GM19193 (cell line): Measurements from ENCODE around the gene TUBB1.

ENCODE experiments used
- POLR2A ChIP-seq: IDR thresholded peaks from 4 replicates; pipeline ENCODE4 v1.6.1; 2011; ENCODE audit not compliant: insufficient read depth, insufficient read length; ENCODE audit errors: extremely low read depth

The TUBB1 gene

GRCh38 chr20:59019217-59019616, at the start of gene TUBB1:
Gene TUBB1, plus strand, starts transcription at chr20:59019429. Its CDS starts 94 bp downstream, at chr20:59019523.
- no peak for TF ChIP-seq POLR2A

DNA sequence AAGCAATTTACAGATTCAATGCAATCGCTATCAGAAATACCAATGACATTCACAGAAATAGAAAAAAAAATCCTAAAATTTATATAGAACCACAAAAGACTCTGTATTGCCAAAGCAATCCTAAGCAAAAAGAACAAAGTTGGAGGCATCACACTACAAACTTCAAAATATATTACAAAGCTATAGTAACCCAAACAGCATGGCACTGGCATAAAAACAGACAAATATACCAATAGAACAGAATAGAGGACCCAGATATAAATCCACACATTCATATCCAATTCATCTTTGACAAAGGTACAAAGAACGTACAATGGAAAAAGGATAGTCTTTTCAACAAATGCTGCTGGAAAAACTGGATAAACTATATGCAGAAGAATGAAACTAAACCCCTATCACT, 49.8 kb upstream of the TUBB1 start:
- no peak for TF ChIP-seq POLR2A

DNA sequence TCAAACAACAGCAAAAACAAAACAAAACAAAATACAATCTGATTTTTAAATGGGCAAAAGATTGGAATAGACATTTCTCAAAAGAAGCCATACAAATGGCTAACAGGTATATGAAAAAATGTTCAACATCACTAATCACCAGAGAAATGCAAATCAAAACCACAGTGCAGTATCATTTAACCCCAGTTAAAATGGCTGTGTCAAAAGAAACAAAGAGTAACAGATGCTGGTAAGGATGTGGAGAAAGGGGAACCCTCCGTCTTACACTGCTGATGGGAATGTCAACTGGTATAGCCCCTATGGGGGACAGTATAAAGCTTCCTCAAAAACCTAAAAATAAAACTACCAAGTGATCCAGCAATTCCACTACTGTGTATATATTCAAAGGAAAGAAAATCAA, 49.1 kb upstream of the TUBB1 start:
- no peak for TF ChIP-seq POLR2A

DNA sequence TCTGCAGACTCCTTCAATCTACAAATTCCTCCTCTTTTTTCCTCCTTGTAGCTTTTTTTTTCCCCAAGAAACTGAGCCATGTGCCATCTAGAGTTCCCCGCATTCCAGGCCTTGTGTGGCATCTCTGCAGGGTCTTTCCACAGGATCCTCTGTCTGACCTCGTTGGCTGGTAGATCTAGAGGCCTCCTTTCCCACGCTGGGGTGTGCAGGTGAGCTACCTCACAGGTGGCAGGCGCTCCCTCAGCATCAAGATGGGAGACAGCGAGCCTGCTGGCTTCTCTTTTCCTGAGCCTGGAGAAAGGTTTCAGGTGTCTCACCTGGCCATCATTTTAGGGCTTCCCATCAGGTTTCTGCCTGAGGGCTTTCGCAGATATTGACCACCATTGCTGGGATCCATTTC, 47.8 kb upstream of the TUBB1 start:
- TF ChIP-seq POLR2A = no peak

- TF ChIP-seq POLR2A = no peak
Measured at GRCh38 chr20:58973179-58973578, 46.0 kb upstream of the TUBB1 start.

- TF ChIP-seq POLR2A = no peak
Measured at GRCh38 chr20:58973866-58974265, 45.4 kb upstream of the TUBB1 start.

DNA sequence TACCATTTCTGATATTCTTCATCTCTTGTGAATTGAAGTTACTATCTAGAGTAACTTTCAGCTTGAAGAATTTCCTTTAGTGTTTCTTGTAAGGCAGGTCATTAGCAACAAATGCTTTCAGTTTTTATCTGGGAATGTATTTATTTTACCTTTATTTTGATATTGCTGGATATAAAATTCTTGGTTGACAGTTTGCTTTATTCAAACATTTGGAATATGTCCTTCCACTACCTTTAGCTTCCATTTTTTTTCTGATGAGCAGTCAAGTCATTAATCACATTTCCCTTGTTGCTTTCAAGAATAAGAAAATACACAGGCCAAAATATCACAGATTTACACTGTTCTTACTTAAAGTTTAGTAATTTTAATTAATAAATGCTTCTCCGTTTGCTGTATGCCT, 43.9 kb upstream of the TUBB1 start:
- TF ChIP-seq POLR2A = no peak

DNA sequence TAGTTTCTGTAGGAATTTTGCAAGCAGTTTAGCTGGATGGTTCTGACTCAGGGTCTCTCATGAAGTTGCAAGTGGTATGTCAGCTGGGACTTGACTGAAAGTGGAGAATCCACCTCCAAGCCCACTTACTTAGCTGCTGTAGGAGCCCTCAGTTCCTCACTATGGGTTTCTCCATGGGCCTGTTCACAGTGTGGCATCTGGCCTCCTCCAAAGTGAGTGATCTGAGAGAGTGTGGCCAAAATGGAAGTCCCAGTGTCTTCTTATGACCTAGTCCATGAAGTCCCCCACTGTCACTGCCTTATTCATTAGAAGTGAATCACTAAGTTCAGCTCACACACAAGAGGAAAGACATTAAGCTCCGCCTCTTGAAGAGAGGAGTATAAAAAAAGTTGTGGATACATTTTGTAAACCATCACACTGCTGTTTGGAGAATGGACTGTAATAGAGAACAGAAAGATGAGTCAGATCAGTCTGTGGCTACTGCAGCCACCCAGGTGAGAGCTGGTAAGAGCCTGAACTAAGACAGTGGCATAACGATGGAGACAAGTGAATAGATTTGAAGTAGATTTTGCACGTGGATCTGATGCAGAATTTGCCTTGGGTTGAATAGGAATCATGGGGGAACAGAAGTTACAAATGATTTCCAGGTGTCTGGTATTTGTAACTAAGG, 43.0 kb upstream of the TUBB1 start:
- no peak for TF ChIP-seq POLR2A

DNA sequence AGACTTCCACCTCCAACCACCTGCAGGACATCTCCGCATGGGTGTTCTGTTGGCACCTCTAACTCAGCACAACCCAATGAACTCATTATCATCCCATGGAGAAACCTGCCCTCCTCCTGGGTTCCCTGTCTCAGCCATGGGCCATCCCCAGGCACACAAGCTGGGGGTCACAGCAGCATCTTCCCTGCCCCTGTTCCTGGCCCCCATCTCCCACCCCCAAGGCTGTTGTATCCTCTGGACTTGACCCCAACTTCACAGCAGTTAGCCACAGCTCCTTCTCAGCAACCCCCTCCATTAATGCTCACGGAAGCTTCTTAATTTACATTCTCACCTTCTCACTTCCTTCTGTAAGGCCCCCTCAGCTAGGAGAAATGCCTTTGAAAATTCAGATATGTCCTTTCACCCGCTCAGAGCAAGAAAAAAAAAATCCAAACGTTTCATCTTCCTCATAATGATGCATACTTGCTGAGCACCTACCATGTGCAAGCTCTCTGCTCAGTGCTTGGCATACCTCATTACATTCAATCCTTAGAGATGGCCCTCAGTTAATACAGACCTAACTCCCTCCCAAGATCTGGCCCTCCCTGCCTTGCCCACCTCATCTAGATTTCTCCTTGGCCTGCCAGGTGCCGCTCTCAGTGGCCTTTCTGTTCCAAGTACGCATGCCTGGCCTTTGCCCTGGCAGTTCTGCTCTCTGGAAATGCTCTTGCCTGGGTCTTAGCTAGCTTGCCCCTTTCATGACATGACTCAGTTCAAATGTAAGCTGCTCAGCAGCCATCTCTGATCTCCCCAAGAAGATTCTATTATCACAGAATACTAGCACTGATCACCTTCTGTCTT, 40.7 kb upstream of the TUBB1 start:
- TF ChIP-seq POLR2A = no peak

DNA sequence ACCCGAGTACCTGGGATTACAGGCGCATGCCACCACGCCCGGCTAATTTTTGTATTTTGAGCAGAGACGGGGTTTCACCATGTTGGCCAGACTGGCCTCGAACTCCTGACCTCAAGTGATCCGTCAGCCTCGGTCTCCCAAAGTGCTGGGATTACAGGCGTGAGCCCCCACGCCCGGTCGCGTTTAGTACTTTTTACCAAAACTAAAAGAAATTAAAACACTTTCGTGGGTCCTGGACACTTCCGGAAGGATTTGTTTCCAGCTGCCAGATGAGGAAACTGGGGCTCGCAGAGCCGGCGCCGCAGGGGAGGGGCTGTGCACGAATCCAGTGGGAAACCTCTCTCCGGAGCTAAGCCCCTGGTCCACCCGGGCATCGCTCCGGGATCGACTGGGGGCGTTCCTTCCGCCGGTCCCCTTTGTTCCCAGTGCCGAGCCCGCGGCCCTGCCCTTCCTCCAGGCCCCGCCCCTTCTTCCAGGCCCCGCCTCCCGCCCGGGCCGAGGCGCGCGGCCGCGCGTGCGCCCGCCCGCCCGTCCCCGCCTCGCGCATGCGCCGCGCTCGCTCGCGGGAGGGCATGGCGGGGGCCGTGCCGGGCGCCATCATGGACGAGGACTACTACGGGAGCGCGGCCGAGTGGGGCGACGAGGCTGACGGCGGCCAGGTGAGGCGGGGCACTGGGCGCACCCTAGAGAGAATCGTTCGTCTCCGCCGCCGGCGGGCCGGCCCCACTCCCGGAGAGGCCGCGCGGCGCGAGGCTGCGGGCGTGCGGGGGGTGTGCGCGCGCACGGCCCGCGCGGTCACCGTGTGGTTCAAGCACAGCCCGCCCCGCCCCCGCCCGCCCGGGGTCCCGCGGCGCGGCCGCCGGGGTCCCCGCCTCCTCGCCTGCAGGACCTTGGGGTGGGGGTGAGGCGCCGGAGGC, 38.3 kb upstream of the TUBB1 start, which contains the start of gene NELFCD:
TSS of gene NELFCD (plus strand) at position 546 of the 917 bp plus-strand sequence. CDS start at position 600, 54 bp downstream.
- peak; percentile 91 for TF ChIP-seq POLR2A

DNA sequence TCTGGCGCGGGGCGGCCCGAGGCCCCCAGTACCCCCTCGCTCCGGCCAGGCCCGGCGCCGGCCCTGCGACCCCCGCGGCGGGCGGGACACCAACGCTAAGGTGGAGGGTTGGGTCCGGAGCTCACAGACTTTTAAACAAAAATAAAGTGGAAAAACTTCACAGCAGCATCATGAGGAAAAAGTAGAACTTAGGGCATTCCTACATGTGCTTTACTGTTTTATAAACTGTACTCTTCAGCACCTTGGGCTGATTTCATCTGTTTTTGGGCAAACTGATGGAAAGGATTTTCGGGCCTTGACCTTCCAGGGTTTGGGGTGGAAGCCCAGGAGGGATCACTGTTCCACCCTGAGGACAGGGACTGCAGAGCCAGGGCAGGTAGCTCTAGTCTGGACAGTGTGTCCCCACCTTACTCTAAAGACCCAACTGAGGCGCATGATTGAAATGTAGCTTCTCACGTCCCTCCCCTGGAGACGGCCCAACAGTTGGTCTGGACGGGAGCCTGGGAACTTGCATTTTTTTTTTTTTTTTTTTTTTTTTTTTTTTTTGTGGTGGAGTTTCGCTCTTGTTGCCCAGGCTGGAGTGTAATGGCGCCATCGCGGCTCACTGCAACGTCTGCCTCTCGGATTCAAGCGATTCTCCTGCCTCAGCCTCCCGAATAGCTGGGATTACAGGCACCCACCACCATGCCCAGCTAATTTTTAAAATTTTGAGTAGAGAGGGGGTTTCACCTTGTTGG, 37.4 kb upstream of the TUBB1 start:
- no peak for TF ChIP-seq POLR2A

- no peak for TF ChIP-seq POLR2A
Measured at GRCh38 chr20:58982406-58983114, 36.7 kb upstream of the TUBB1 start.

- TF ChIP-seq POLR2A = no peak
Measured at GRCh38 chr20:58984691-58985090, 34.5 kb upstream of the TUBB1 start.

DNA sequence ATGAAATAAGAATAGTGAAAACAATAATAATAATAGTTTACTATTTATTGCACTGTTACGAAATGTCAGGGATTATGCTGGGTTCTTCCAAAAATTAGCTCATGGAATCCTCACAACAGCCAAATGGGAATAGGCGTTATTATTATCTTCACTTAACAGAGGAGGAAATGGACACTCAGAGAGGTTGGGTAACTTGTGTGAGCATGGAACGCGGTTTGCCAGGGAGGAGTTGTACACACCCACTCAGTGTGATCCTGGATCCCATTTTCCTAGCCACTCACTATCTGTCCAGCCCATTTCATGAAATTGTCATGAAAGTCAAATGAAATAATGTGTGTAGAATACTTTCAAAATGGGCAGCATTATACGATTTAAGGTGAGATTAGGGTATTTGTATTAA, 33.6 kb upstream of the TUBB1 start:
- no peak for TF ChIP-seq POLR2A
